H9 (cell line): ENCODE measurements around the gene GLP2R. TPM values are rescaled to one million over a fixed set of nuclear protein-coding genes. Genes with fewer than 3 reads are reported as not detected.

Source experiments
- DNase-seq: peaks from one replicate; pipeline ENCODE4 v3.0.0-alpha.2; 2017
- H2AFZ ChIP-seq: one replicate; pipeline ENCODE4 v1.6.1; 2013; ENCODE audit warnings: mild to moderate bottlenecking, low read length, control low read depth, moderate library complexity
- H2AK5ac ChIP-seq: 2 replicates; pipeline ENCODE4 v1.6.1; 2013; ENCODE audit warnings: low read length, control low read depth, mixed read lengths; ENCODE audit not compliant: insufficient read length
- H2BK120ac ChIP-seq: one replicate; pipeline ENCODE4 v1.6.1; 2013; ENCODE audit warnings: low read depth, mild to moderate bottlenecking, low read length, control low read depth, inconsistent platforms; ENCODE audit not compliant: poor library complexity, severe bottlenecking
- H2BK12ac ChIP-seq: 2 replicates; pipeline ENCODE4 v1.6.1; 2013; ENCODE audit warnings: low read length, control low read depth, mixed read lengths, low read depth; ENCODE audit not compliant: insufficient read length
- H2BK15ac ChIP-seq: 2 replicates; pipeline ENCODE4 v1.6.1; 2013; ENCODE audit warnings: low read depth, low read length, control low read depth
- H2BK20ac ChIP-seq: one replicate; pipeline ENCODE4 v1.6.1; 2013; ENCODE audit warnings: low read depth, mild to moderate bottlenecking, low read length, control low read depth, inconsistent platforms; ENCODE audit not compliant: poor library complexity, severe bottlenecking
- H2BK5ac ChIP-seq: 2 replicates; pipeline ENCODE4 v1.6.1; 2013; ENCODE audit warnings: low read length, control low read depth, mixed read lengths; ENCODE audit not compliant: insufficient read length
- H3K14ac ChIP-seq: 2 replicates; pipeline ENCODE4 v1.6.1; 2013; ENCODE audit warnings: low read length, control low read depth; ENCODE audit not compliant: insufficient read depth
- H3K18ac ChIP-seq: 2 replicates; pipeline ENCODE4 v1.6.1; 2013; ENCODE audit warnings: low read depth, mild to moderate bottlenecking, mixed read lengths, low read length, control low read depth; ENCODE audit not compliant: insufficient read length
- H3K23ac ChIP-seq: 2 replicates; pipeline ENCODE4 v1.6.1; 2013; ENCODE audit warnings: low read length, control low read depth, mixed read lengths, low read depth; ENCODE audit not compliant: insufficient read length
- H3K23me2 ChIP-seq: 2 replicates; pipeline ENCODE4 v1.6.1; 2013; ENCODE audit warnings: low read depth, mild to moderate bottlenecking, mixed read lengths, low read length, control low read depth; ENCODE audit not compliant: insufficient read length, poor library complexity, severe bottlenecking
- H3K27ac ChIP-seq: 2 replicates; pipeline ENCODE4 v1.5.1; 2013; ENCODE audit warnings: low read length, control low read depth, mixed read lengths, low read depth; ENCODE audit not compliant: insufficient read length
- H3K27me3 ChIP-seq: 2 replicates; pipeline ENCODE4 v1.6.1; 2013; ENCODE audit warnings: low read length, control low read depth, inconsistent platforms; ENCODE audit not compliant: insufficient read depth
- H3K4ac ChIP-seq: 2 replicates; pipeline ENCODE4 v1.6.1; 2013; ENCODE audit warnings: low read depth, mild to moderate bottlenecking, control low read depth, inconsistent platforms, low read length, moderate library complexity
- H3K4me1 ChIP-seq: 2 replicates; pipeline ENCODE4 v1.6.1; 2013; ENCODE audit warnings: low read length, control low read depth, inconsistent platforms; ENCODE audit not compliant: insufficient read depth
- H3K4me2 ChIP-seq: 2 replicates; pipeline ENCODE4 v1.6.1; 2013; ENCODE audit warnings: low read length, control low read depth, mixed read lengths; ENCODE audit not compliant: insufficient read length, insufficient read depth
- H3K56ac ChIP-seq: 2 replicates; pipeline ENCODE4 v1.6.1; 2013; ENCODE audit warnings: low read depth, mild to moderate bottlenecking, mixed read lengths, low read length, control low read depth; ENCODE audit not compliant: insufficient read length
- H3K79me1 ChIP-seq: 2 replicates; pipeline ENCODE4 v1.6.1; 2013; ENCODE audit warnings: low read depth, mild to moderate bottlenecking, moderate library complexity, low read length, control low read depth, inconsistent platforms; ENCODE audit not compliant: insufficient read depth, poor library complexity, severe bottlenecking
- H3K79me2 ChIP-seq: 2 replicates; pipeline ENCODE4 v1.6.1; 2013; ENCODE audit warnings: low read length, control low read depth, inconsistent platforms; ENCODE audit not compliant: insufficient read depth
- H3K9ac ChIP-seq: 2 replicates; pipeline ENCODE4 v1.6.1; 2013; ENCODE audit warnings: low read length, control low read depth, mixed read lengths; ENCODE audit not compliant: insufficient read length; ENCODE audit errors: extremely low read depth
- H3K9me3 ChIP-seq: one replicate; pipeline ENCODE4 v1.6.1; 2013; ENCODE audit warnings: low read depth, low read length, inconsistent platforms; ENCODE audit not compliant: control insufficient read depth
- H3T11ph ChIP-seq: one replicate; pipeline ENCODE4 v1.6.1; 2013; ENCODE audit warnings: mild to moderate bottlenecking, low read length, control low read depth, inconsistent platforms
- H4K20me1 ChIP-seq: one replicate; pipeline ENCODE4 v1.6.1; 2013; ENCODE audit not compliant: control insufficient read depth, insufficient read length, insufficient read depth
- H4K5ac ChIP-seq: 2 replicates; pipeline ENCODE4 v1.6.1; 2013; ENCODE audit warnings: low read depth, mild to moderate bottlenecking, mixed read lengths, low read length, control low read depth; ENCODE audit not compliant: insufficient read length
- H4K8ac ChIP-seq: replicated peaks from 2 replicates; pipeline ENCODE4 v1.6.1; 2013; ENCODE audit warnings: low read length, control low read depth, mixed read lengths, low read depth; ENCODE audit not compliant: insufficient read length
- H4K91ac ChIP-seq: 2 replicates; pipeline ENCODE4 v1.6.1; 2013; ENCODE audit warnings: low read depth, mild to moderate bottlenecking, moderate library complexity, mixed read lengths, low read length, control low read depth; ENCODE audit not compliant: insufficient read length
- H3K27ac Mint-ChIP-seq, 3 experiments: 2 replicates in 2 of 3; 3 replicates in 1 of 3; pipeline ENCODE4 v1.8.0; 2020 to 2021; ENCODE audit warnings: mixed read lengths in 3 of 3, mild to moderate bottlenecking in 1 of 3, moderate library complexity in 1 of 3
- H3K27me3 Mint-ChIP-seq: 2 replicates; pipeline ENCODE4 v1.8.0; 2021; ENCODE audit warnings: low read depth, mild to moderate bottlenecking, moderate library complexity, mixed read lengths
- H3K36me3 Mint-ChIP-seq, 3 experiments: 2 replicates in 2 of 3; 3 replicates in 1 of 3; pipeline ENCODE4 v1.8.0; 2020 to 2021; ENCODE audit warnings: low read depth in 3 of 3, mixed read lengths in 3 of 3; ENCODE audit not compliant: insufficient read depth in 1 of 3
- H3K4me1 Mint-ChIP-seq, 2 experiments: 2 replicates each; pipeline ENCODE4 v1.8.0; 2020; ENCODE audit warnings: mixed read lengths in 2 of 2
- H3K4me3 Mint-ChIP-seq, 2 experiments: 2 replicates in 1 of 2; 3 replicates in 1 of 2; pipeline ENCODE4 v1.8.0; 2020 to 2021; ENCODE audit warnings: mild to moderate bottlenecking in 2 of 2, mixed read lengths in 2 of 2, moderate library complexity in 1 of 2
- H3K9me3 Mint-ChIP-seq, 2 experiments: 2 replicates in 1 of 2; 3 replicates in 1 of 2; pipeline ENCODE4 v1.8.0; 2020; ENCODE audit warnings: mild to moderate bottlenecking in 2 of 2, mixed read lengths in 2 of 2, moderate library complexity in 1 of 2
- WGBS: extraction: QIAGEN DNeasy Blood & Tissue Kit; methylation state at CpG from one replicate; pipeline ENCODE4 v1.1.7; 2013; ENCODE audit warnings: missing lambda C conversion rate, low lambda C conversion rate, mixed read lengths; ENCODE audit not compliant: insufficient read length; ENCODE audit errors: extremely low coverage; 5-methylcytosine and 5-hydroxymethylcytosine counted together
- total RNA-seq: library from RNA; stranded (reverse); gene quantifications from 2 replicates; pipeline ENCODE4 v1.2.1, GENCODE V29; 2021
- TF ChIP-seq, protein P1 (sequence below): fragments of 200-600 bp; sonication (generic); conservative IDR thresholded peaks from 3 replicates; pipeline ENCODE4 v1.8.0; 2021; ENCODE audit warnings: antibody characterized with exemption, mild to moderate bottlenecking

GLP2R gene
- total RNA-seq, 1 experiment from 2014 or later: not detected

DNA sequence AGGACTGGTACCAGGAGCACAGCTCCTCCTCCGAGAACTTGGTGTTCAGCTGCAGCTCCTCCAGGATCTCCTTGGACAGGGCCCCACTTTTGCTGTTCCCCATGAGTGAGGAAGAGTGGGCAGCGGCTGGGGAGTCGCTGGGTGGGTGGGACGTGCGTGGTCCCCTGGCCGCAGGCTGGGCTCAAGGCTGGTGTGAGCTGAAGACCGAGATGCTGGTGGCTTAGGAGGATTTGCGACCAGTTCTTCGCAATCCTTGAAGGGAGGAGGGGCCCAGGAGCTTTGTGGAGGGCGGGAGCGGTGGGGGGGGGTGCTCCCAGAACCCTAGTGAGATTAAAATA lies 79.3 kb downstream of the GLP2R start, which contains the start of gene RCVRN:
Gene RCVRN, minus strand, starts transcription at position 194 of the 338 bp plus-strand sequence. Its CDS starts 91 bp downstream, at position 103.
- Histone ChIP-seq H3K4me2 (no peak within 1 kb of the TSS), H3K27me3 (no peaks in the 10 kb centered on the region; the same call in 1 of the 2 replicates), H3K79me2 (no peaks in the 10 kb centered on the region), H2BK5ac (no peak within 1 kb of the TSS), H2BK12ac (no peak within 1 kb of the TSS), H2AFZ (no peak within 1 kb of the TSS), H2BK15ac (no peak within 1 kb of the TSS), H3K27ac (no peak within 1 kb of the TSS), H4K91ac (no peak within 1 kb of the TSS), H2BK20ac (no peak within 1 kb of the TSS), H3K79me1 (no peaks in the 10 kb centered on the region), H3K23ac (no peak within 1 kb of the TSS), H3K9me3 (no peaks in the 10 kb centered on the region), H3K9ac (no peak within 1 kb of the TSS), H2BK120ac (no peak within 1 kb of the TSS), H3K4ac (no peak within 1 kb of the TSS), H4K20me1 (no peaks in the 10 kb centered on the region), H3K23me2 (no peaks in the 10 kb centered on the region), H4K5ac (no peak within 1 kb of the TSS), H3K14ac (no peak within 1 kb of the TSS), H4K8ac (no peak within 1 kb of the TSS), H3K18ac (no peak within 1 kb of the TSS), H3T11ph (no peak within 1 kb of the TSS), H2AK5ac (no peak within 1 kb of the TSS), H3K56ac (no peak within 1 kb of the TSS), H3K4me1 (no peaks in the 10 kb centered on the region; the same call in 1 of the 2 replicates)
- Mint-ChIP-seq H3K9me3 (peaks cover 0 to 2% of the 10 kb centered on the region in 2 experiments; a peak in 2 of 5 replicates), H3K36me3 (no peaks in the 10 kb centered on the region; a peak in 1 of 7 replicates), H3K27me3 (peaks cover 8% of the 10 kb centered on the region; the same call in 1 of the 2 replicates), H3K27ac (no peak within 1 kb of the TSS), H3K4me1 (peaks cover 14 to 43% of the 10 kb centered on the region in 2 experiments), H3K4me3 (no peak within 1 kb of the TSS)
- no CpG with 5 or more reads among the region's 11 CpGs for WGBS
- TF ChIP-seq, protein P1, sequence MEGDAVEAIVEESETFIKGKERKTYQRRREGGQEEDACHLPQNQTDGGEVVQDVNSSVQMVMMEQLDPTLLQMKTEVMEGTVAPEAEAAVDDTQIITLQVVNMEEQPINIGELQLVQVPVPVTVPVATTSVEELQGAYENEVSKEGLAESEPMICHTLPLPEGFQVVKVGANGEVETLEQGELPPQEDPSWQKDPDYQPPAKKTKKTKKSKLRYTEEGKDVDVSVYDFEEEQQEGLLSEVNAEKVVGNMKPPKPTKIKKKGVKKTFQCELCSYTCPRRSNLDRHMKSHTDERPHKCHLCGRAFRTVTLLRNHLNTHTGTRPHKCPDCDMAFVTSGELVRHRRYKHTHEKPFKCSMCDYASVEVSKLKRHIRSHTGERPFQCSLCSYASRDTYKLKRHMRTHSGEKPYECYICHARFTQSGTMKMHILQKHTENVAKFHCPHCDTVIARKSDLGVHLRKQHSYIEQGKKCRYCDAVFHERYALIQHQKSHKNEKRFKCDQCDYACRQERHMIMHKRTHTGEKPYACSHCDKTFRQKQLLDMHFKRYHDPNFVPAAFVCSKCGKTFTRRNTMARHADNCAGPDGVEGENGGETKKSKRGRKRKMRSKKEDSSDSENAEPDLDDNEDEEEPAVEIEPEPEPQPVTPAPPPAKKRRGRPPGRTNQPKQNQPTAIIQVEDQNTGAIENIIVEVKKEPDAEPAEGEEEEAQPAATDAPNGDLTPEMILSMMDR: no peak
- no peak for DNase-seq
